Measurements from ENCODE around the gene MED13.
"Not testable (repeated sequence)": the region's sequence is repeated elsewhere in the genome, so short reads cannot be mapped to it uniquely, and the experiment has no call there.

Gene MED13

GRCh38 chr17:61903251-61903650 is 161.8 kb downstream of the MED13 start:
- no peak overlapping the region for H3K27ac ChIP-seq
- TF ChIP-seq CTCF (conservative IDR thresholded peaks at IDR 0.05): no peak

GRCh38 chr17:61897548-61898180 is 167.4 kb downstream of the MED13 start:
- no peak for TF ChIP-seq CTCF (conservative IDR thresholded peaks at IDR 0.05)
- no peak overlapping the region for H3K27ac ChIP-seq

- no peak for TF ChIP-seq CTCF (conservative IDR thresholded peaks at IDR 0.05)
- no peak overlapping the region for H3K27ac ChIP-seq
Observed at GRCh38 chr17:61895391-61895790, 169.7 kb downstream of the MED13 start.

DNA sequence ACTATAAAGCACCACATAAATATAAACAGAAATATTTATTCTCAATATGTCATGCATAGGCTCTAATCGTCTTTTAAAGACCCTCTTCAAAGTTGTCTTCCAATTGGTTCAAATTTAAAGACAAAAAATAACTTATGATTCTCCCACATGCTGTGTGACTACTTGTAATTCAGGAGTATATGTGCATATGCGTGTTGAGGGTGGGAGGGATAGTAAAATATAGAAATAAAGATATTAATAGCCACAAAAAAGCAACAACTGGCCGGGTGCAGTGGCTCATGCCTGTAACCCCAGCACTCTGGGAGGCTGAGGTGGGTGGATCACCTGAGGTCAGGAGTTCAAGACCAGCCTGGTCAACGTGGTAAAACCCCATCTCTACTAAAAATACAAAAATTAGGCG is 170.8 kb downstream of the MED13 start:
- not testable (repeated sequence) for H3K27ac ChIP-seq

All from VCaP (cell line).